ENCODE measurements around the gene SRC.

GRCh38 chr20:37315452-37316110 lies 30.4 kb upstream of the SRC start:
- TF ChIP-seq POLR2AphosphoS5 (IDR thresholded peaks at IDR 0.05) (no peak), CTCF (IDR thresholded peaks at IDR 0.05) (no peak)

All from esophagus muscularis mucosa (tissue), 3 donors.